GM21717 (cell line): ENCODE measurements around the gene SCGB1D4.

ENCODE experiments used
- ATAC-seq: cut with Tn5 transposase; IDR thresholded peaks from one replicate; pipeline ENCODE4 v1.9.1; 2021; ENCODE audit warnings: mild to moderate bottlenecking, moderate library complexity; ENCODE audit not compliant: unreplicated experiment

Gene SCGB1D4

GRCh38 chr11:62280452-62280851, 18.4 kb downstream of the SCGB1D4 start:
- no peak for ATAC-seq

GRCh38 chr11:62273789-62274275, 25.0 kb downstream of the SCGB1D4 start:
- ATAC-seq: no peak

GRCh38 chr11:62273284-62273683, 25.6 kb downstream of the SCGB1D4 start:
- no peak for ATAC-seq

GRCh38 chr11:62269654-62270278, 29.1 kb downstream of the SCGB1D4 start, which contains the start of gene SCGB2A2:
TSS of gene SCGB2A2 (plus strand) at chr11:62270158. CDS start at chr11:62270217, 59 bp downstream.
- ATAC-seq: no peak

GRCh38 chr11:62267576-62267975, 31.3 kb downstream of the SCGB1D4 start:
- no peak for ATAC-seq

DNA sequence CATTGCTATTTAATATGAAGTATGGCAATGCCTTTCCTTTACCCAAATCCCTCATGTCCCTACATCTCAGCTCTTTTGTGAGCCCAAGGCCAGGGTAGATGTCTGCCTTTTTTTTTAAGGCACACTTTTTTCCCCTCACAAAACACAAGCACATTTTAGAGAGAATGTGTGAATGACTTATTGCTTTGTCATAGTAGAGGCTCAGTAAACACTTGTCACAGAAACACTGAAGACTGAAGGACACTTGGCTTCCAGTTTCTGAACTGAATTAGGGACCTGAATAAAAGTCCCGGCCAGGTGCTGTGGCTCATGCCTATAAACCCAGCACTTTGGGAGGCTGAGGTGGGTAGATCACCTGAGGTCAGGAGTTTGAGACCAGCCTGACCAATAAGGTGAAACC, 31.8 kb downstream of the SCGB1D4 start:
- ATAC-seq: no peak

- ATAC-seq: no peak
Measured at GRCh38 chr11:62266558-62266957, 32.3 kb downstream of the SCGB1D4 start.

GRCh38 chr11:62264004-62264403, 34.9 kb downstream of the SCGB1D4 start:
- ATAC-seq: no peak

DNA sequence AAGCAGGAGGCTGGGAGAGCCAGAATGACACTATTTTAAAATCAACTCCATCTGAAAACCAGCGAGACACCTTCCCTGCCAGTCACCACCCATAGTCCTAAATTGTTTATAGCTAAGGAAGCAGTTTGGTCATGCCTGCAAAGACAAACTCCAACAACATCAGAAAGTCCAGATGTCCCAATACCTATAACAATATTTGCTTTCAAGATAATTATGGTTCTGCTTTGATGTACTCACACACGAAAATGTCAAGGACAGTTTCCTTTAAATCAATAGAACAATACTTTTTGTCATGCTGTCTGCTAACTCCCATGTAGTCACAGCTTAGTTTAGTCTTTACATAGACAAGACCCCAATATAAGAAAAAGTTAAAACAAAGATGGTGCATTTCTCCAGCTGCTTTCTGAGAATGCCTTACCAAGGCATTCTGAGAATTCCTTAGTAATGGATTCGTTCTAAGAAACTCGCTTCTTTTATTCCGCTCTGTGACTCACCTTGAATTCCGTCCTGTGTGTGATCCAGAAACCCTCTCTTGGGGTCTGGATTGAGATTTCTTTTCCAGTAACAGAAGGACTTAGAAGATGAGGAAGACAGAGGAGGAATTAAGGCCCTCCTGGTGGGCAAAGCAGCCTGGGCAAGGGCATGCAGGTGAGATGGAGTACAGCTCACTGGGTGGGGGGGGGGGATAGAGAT, 38.5 kb downstream of the SCGB1D4 start:
- ATAC-seq: no peak

DNA sequence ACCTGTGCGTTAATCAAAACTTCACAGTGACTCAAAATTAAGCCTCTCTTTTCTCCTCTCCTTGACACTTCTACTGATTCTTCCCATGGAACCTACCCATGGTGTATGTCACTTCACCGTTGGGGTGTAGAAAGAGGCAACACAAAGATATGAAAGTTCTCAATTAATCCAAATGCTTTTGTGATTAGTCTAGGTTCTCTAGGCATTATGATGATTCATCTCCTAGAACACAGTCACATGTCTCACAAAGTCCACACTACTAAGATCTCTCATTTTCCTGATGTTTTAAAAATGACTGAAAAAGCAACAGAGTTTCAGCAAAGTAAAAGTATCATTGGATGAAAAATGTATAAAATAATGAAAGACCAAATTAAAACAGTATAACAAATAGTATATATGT, 42.6 kb downstream of the SCGB1D4 start:
- no peak for ATAC-seq

GRCh38 chr11:62253999-62254542, 44.8 kb downstream of the SCGB1D4 start:
- no peak for ATAC-seq

DNA sequence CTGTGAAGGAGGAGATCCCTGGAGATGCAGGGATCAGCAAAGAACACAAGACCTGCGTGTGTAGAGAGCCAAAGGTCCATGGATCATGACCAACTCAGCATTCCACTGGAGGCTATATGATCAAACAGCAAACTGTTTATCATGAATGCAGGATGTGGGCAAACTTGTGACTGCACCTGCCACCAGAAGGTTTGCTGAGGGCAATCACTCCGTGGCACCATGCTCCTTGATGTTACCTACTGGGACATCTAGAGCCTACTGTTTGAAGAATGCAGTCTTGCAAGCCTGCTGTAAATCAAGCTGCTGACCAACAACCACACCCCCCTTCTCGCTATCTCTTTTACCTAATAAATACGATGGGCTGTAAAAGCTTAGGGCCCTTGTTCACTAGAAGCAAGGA, 47.2 kb downstream of the SCGB1D4 start:
- no peak for ATAC-seq
